Measurements from ENCODE around the gene LZTR1.

LZTR1 gene

DNA sequence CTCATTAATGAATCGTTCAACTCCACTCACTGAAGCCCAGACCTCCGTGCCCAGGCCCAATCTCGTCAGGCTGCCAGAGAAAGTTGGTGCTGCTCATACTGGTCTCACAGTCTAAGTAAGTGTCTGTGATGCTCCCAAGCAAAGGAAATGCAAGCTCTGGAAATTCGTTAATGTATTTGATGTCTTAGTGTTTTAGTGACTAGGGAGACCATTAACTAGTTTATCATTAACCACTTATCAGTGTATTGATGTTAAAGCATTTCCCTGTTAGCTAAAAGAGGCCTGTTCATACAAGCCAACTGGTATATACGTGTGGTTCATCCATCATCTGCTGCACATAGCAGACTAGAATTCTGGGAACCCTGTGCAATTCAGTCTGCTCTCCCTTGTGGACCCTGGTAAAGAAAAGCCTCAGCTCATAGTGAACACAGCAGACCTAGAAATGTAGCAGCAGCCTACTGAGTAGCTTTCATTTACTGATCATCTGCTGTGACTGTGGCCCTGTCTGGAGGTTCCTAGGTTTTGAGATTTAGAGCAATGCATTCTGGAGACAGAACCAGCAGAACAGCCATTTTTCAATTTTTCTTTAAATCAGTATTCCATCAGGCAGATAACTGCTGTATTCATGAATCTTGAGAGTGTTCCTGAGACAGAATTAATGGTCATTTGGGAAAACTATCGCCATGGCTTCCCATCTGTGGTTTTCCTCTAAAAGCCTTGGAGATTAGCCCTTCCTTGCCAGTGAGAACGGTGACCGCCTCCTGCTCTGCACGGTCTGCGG lies 30.8 kb upstream of the LZTR1 start:
- no peak for DNase-seq (ENCODE audit: low read depth in 2 of 2)

DNA sequence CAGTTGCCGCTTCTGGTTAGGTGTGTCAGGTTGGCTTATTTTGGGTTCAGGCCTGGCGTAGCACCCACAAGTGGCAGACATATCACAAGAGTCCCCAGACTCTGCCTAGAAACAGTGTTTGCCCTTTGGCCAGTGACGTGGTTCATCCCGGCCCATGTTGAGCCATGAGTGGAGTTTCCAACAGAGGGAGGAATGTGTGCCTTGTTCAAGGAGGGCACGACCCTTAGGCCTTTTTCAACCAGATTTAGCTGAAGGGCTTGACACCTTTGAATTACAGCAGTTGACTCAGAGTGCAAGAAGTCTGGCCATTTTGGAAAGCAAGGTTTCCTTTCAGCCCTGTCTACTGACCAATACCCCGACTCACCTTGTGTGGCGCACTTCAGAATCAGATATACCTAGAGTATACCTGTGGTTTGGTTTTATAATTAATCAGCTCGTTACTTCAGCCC lies 30.1 kb upstream of the LZTR1 start:
- no peak for DNase-seq (ENCODE audit: low read depth in 2 of 2)

DNA sequence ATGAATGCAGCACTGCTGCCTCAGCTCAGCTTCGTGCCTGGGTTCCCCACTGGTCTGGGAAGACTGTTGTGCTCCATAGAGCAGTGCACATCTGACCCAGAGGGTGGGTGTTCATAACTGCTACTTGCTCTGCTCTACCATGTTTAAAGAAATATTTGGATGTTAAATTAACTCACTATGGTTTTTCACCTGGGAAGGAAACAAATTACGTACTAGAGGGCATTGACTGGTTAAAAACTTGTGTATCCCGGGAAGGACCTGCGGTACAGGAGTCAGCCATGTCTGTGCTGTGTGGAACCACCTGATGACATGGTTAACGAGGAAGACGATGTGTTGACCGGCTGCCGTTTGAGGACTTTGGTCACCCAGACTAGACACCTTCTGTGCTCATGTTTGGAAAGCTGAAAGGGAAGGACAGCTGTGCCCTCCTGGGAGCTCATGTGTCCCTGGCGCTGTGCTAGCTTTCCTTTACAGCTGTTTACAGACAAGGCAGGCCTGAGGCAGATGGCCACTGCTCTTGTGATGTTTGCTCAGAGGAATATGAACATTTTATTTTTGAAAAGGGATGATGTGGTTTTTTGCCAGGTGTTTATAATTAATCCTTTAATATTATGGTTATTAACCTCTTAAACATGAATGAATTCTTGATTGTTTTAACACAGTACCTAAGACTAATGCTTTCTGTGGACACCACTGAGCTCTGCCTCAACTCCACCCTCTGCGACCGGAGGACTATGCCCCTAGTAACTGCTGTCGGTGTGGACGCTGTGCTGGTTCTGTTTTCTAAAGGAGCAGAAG lies 29.4 kb upstream of the LZTR1 start:
- no peak for DNase-seq (ENCODE audit: low read depth in 2 of 2)

GRCh38 chr22:20953342-20953608 lies 28.8 kb upstream of the LZTR1 start:
- DNase-seq (ENCODE audit: low read depth in 2 of 2) = no peak

GRCh38 chr22:20953668-20954500 lies 28.2 kb upstream of the LZTR1 start:
- DNase-seq (ENCODE audit: low read depth in 2 of 2) = no peak

DNA sequence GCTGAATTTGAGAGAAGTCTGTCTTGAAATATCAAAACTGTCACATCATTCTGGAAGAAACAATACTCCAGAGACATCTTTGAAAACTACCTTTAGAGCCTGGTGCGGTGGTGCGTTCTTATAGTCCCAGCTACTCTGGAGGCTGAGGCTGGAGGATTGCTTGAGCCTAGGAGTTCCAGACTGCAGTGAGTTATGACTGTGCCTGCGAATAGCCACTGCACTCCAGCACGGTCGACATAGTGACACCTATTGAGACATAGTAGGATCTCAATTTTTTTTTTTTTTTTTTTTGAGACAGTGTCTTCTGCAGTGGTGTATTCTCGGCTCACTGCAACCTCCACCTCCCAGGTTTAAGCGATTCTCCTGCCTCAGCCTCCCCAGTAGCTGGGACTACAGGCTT lies 26.5 kb upstream of the LZTR1 start:
- DNase-seq (ENCODE audit: low read depth in 2 of 2) = no peak

DNA sequence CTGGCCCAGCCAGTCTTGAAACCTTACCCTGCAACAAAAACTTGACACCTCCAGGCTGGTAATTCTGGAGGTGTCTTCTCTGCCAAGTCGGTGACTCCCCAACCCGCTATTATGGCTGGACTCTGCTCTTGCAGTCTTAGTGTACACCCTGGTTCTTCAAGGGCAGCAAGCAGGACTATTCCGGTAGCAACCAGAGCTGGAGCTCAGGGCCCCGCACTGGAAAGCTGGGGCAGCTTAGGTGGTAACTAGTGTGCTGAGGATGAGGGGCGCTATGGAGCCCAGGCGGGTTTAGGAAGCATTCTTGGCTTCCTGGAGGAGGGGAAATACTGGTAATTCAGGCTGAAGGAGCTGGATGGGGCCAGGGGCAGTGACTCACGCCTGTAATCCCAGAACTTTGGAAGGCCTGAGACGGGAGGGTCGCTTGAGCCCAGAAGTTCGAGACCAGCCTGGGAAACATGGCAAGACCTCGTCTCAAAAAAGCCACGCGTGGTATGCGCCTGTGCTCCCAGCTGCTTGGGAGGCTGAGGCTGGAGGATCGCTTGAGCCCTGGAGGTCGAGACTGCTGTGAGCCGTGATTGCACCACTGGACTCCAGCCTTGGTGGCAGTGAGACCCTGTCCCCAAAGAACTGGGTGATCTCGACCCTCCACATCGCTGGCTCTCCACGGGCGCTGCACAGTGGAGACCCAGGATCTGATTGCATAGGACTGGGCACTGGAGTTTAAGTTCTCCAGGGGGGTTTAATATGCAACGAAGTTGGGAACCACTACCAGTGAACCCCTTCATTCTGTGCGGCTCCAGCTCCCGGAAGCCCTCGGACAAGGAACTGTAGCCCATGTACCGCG lies 25.6 kb upstream of the LZTR1 start:
- no peak for DNase-seq (ENCODE audit: low read depth in 2 of 2)

GRCh38 chr22:20957102-20957682 lies 24.9 kb upstream of the LZTR1 start:
- no peak for DNase-seq (ENCODE audit: low read depth in 2 of 2)

DNA sequence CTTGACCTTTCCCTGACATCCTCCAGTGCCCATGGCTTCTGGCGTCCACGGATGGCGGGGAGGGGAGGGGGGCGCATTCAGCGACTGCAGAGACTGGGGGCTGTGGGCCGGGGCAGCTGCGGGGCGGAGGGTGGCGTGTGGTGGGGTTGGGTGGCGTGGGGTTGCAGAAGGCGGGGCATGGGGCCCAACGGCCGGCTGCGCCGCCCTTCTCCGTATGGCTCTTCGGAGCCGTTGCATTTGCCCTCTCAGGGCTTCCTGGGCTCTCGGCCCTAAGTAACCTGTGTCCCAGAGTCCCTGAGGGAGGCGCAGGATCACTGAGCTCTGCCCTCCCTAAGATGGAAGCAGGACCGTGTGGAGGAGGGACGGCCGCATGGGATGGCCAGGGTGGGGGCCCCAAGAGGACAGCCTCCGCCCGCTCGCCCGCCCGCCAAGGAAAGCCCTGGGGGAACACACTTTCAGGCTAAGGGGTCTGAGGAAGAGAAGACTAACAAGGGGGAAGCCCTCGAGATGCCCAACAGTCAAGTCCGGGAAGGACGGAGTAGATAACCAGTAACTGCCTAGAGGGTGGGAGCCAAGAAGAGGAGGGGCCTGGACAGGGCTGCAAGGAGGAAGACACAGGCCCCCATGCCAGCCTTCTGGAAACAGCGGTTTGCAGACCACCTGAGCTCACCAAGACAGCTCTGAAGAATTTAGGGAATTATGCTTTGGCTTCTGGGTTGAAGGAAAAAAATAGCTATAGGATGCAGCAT lies 24.2 kb upstream of the LZTR1 start:
- DNase-seq (ENCODE audit: low read depth in 2 of 2) = no peak

- DNase-seq (ENCODE audit: low read depth in 2 of 2) = no peak
Measured at GRCh38 chr22:20959578-20960461, 22.3 kb upstream of the LZTR1 start.

GRCh38 chr22:20960609-20961008 lies 21.5 kb upstream of the LZTR1 start:
- DNase-seq (ENCODE audit: low read depth in 2 of 2) = no peak

- DNase-seq (ENCODE audit: low read depth in 2 of 2) = no peak
Measured at GRCh38 chr22:20962491-20962945, 19.6 kb upstream of the LZTR1 start.

DNA sequence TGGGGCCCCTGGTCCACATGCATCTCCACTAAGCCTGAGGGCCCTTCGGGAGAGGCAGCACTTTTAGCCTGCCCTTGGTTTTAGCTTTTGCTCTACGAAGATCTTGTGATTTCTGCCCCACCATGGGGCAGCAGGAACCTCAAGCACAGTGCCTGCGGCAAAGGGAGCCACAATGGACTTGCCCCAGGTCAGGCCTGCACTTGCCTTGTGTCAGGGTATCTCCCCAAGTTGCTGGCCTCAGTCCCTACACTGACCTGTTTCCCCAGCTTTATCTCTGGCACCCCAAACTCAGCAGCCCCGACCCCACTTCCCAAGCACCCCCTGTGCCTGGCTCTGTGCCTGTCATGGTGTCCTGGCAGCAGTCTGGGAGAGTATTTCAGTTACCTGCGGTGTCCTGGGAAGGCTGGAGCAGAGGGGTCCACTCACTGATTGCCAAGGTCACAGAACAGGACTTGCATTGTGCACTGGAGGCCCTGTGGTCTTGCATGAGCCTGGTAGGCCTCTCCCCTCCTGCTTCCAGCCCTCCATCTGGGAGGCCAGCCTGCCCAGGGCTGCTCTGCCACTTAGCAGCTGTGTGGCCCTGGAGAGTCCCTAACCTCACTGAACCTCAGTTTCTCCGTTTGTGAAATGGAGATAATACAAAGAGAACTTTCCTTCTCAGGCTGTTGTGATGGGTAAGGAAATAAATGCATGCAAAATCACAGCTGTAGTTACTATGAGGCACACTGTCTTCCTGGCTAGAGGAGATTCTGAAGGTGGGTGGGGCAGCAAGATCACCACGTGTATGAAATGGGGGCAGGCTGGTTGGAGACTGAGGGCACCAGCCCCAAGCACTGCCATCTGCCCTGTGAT lies 18.7 kb upstream of the LZTR1 start:
- no peak for DNase-seq (ENCODE audit: low read depth in 2 of 2)

- DNase-seq (ENCODE audit: low read depth in 2 of 2) = no peak
Measured at GRCh38 chr22:20964090-20964798, 17.9 kb upstream of the LZTR1 start.

- DNase-seq (ENCODE audit: low read depth in 2 of 2) = no peak
Measured at GRCh38 chr22:20964799-20965103, 17.3 kb upstream of the LZTR1 start.

DNA sequence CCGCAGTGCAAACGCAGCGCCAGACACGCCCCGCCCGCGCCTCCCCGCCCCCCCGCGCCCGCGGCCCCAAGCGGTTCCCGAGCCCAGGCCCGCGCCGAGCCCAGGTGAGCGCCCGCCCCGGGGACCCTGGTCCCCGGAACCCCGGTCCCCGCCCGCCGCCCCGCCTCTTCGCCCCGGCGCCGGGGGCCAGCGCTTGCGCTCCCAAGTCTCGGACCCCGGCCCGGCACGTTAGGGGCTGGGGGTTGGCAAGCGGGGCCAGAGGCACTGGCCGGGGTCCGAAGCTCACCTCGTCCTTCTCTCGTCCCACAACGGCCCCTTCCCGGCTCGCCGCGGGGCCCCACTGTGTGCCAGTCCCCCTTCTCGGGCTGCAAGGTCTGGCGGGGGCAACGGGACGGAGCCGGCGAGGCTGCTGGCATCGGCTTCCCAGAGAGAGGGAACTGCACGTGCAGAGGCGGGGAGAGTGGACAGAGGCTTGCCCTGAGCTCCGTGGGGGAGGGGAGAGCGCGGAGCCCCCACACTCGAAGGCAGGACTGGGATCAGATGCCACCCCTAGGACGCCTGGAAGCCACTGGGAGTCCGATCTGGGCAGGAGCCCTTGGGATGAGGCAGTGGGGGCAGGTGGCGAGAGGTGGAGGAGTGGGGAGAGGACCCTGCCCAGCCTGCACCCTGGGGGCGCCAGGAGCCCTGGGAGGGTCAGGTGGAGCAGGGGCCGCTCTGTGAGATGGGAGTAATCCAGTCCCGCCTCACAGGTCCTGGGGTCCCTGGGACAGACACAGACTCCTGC lies 16.8 kb upstream of the LZTR1 start:
- DNase-seq (ENCODE audit: low read depth in 2 of 2) = no peak

Data from stimulated activated CD4-positive, alpha-beta T cell treated with anti-CD3 and anti-CD28 coated beads, Interleukin-1b, Interleukin-23, amount 100 ng/mL, for 1 hour (primary cell).